GM11168 (cell line): ENCODE data around the gene BRI3.

ENCODE experiments used
- in situ Hi-C: fragments of 300-500 bp; cut with MboI; formaldehyde crosslinking; loops from one replicate; pipeline ENCODE4 v1.12.0; 2022; ENCODE audit warnings: low sequenced_read_pairs; ENCODE audit not compliant: unreplicated experiment

The BRI3 gene

DNA sequence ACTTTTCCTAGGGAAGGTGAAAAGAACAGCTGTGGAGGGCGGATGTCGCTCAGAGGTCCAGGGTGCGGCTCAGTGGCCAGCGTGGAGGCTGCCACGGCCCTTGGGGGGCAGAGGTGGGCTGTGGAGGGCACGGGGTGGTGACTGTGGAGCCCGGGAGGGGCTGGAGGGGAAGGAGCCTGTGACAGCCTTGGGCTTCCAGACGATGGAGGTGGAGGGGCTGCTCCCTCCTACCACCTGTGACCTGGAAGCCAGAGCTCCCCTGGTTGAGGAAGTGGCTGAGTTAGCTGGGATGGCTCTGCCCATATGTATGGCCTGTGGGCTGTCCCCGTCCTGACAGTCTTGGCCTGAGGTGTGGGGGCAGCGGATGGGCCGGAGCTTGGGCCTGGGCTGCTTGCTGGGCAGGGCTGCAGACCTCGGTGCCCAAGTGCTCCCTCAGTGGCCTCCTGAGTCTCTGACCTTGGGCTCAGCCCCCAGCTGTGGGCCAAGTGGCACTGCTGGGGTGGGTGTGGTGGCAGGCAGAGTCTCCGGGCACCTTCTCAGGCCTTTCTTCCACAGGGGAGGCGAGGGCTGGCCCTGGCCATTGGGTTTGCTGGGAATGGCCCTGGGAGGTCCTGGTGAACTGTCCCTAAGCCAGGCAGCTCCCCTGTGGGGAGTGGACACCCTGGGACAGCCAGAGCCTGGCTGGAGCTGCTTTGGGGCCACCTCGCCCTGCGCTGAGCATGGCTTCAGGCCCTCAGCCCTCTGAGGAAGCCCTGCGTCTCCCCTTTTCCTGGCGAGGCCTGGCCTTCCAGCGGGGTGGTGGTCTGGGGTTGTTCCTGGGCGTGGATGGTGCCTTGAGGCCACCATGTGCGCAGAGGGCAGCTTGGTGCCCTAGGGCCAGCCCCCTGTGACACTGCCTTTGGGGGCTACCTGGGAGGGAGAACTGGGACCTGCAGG is 3.9 kb downstream of the BRI3 start:
- in situ Hi-C loops: no loop called here

DNA sequence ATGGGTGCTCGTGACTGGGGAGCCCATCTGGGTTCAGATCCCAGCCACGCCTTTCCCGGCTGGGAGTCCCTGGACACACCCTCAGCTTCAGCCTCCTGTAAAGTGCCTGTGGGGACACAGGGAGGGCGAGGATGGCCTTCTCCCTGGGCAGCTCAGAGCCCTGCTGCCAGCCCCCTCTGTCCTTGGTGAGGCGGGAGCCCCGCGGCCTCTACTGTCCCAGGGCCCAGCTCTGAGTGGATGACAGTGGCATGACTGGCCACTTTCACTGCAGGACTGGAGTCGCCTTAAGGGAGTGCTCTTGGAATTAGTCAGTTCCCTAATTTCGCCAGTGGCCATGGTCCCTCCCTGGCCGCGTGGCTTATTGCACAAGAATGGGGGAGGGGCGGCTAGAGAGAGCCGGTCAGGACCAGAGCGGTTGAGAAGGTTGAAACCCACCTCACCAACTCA is 4.6 kb downstream of the BRI3 start:
- in situ Hi-C loops: no loop called here

DNA sequence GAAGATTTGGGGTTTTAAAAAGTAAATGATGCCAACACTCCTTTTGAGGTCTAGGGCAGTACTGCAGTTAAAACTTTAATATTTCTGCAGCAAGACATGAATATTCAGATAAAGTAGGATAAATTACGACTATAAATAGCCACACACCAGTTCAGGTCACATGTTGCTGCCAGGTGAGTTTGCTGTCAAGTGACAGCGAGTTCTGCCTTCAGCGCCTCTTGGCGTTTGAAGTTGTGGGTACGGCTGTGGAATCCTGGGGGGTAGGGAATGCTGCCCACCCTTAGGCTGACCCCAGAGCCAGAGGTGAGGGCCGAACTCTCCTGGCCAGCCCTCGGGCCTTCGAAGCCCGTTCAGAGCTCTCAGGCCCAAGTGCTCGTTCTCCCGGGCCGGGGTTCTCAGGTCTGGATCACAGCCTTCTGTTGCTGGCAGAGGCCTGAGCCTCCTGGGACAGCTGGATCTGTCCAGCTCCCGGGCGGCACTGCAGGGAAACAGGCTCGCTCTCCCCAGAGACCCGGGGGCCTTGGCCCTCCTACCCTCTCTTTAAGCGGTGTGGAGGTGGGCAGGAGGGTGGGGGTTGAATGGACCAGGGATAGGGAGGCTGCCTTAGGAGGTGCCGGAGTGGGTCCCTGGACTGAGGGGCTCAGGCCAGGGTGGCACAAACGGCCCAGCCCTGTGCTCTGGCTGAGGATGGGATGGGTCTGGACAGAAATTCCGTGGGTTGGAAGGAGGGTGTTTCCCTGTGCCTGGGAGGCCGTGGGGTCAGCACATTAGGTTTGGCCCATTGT is 5.4 kb downstream of the BRI3 start:
- in situ Hi-C loops: no loop called here

DNA sequence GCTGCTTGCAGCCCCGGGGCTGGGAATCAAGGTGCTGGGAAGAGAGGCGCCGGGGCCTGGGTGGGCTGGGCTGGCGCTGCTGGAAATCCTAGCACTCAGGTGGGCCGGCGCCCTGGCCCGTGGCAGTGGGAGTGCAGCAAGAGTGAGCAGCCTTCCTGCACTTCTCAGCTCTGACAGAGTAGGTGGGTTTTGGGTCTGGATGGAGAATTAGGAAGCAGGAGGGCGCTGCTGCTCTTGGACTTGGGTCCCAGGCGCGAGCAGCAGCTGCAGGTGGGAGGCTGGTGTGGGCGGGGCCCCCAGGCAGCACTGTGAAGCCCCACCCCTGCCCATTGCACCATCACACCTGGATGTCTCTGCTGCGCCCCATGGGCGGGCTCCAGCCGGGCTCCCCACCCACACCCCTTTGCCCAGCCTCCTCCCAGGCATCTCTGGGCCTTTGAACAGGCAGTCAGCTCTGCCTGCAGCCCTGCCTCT is 6.0 kb downstream of the BRI3 start:
- in situ Hi-C loops: no loop called here

DNA sequence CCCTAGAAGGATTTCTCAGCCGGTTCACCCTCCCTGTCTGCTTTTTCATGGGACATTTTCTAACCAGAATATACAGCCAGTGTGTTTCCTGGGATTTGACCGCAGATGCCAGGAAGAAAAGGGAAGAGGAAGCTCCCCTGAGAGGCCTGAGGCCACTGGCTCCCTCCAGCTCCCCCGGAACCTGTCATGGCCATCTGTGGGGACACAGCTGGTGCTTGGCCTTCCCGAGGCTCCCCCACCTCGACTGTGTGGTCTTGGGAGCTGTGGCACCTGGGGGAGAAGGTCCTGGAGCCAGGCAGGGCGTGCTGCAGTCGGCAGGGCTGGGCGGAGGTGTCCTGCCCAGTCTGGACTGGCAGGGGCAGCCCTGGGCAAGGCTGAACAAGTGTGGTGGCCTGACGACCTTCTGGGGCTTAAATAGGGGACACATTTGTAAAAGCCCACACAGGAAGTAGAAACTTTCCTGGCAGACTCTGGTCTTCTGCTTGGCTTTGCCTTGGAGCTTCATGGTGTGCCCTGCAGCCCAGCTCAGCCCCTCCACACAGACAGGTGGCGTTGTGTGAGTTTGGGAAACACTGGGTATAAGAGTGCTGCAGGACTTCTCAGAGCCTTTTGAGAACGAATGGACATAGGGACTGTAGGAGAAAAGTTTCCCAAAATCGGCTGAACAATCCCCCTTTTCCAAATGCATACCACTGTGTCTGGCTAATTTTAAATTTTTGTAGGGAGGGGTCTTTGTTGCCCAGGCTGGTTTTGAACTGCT is 6.8 kb downstream of the BRI3 start:
- in situ Hi-C loops: no loop called here

DNA sequence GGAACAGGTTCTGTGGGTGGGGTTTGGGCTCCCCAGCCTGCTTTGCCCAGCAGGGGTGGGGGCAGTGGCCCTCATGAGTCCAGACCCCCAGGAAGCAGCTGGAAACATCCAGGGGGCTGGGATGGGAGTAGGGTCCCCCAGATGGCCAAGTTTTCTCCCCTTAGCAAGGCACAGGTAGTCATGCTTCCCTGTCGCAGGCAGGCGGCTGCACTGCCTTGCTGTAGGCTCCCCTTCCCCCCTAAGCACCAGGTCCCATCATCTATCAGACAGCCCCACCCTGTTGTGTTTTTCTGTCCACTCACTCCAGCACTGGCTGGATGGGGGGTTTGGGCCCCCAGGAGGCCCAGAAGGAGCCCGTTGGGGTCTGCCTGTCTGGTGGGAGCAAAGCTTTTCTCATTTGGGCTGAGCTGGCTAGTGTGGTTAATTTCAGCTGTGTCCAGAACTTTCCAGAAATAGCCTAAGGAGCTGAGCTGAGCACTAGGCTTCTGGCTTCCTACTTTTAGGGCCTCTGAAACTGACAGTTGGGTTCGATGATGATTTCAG is 7.9 kb downstream of the BRI3 start:
- in situ Hi-C loops: no loop called here

DNA sequence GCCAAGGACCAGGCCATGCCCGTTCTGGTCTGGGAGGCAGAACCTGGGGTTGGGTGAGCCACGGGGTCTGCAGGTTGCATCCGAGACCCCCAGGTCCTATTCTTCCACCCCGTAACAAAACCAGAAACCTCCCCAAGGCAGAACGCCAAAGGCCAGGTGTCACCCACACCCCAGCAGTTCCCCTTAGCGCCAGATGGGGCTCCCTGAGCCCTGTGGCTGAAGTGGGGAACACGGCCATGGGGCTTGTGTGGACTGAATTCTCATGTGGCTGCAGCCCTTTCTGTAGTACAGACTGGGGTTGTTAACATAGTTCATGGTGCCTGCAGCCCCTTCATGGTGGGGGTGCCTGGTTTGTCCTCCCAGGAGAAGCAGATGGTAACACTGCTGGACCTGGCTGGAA is 10.2 kb downstream of the BRI3 start:
- in situ Hi-C loops: no loop called here

DNA sequence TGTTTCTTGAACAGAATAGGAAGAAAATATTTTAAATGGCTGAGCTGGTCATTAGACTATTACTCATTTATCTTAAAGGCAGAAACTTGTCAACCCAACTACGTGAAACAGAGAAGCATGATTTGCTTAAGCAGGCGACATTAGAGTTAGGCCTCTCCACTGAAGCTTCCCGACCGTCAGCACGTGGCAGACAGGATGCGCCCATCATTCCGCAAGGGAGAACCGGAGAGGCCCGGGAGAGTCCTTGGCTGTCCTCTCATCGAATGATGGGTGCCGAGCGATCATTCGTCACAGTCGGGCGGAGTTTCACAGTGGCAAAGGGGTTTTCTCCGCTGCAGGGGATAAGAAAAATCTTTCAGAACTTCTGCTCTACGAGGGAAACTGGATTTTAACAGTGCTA is 11.8 kb downstream of the BRI3 start:
- in situ Hi-C loops: no loop called here

DNA sequence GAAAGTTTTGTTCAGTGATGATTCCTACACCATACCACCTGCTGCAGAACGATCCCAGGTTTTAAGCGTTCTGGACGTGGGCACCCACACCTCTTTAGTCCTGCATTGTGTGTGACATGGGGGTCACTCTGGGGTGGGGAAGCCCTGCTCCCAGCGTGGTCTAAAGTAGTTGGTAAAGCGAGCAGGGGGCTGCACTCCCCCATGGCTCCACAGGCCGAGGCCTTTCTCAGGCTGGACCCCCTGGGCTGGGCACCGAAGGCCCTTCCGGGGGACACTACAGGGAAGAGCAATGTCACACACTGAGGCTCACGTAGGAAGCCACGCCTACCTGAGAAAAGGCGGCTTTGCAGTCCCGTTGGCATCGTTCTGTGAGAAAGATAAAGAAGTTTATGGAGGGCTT is 12.3 kb downstream of the BRI3 start:
- in situ Hi-C loops: no loop called here

DNA sequence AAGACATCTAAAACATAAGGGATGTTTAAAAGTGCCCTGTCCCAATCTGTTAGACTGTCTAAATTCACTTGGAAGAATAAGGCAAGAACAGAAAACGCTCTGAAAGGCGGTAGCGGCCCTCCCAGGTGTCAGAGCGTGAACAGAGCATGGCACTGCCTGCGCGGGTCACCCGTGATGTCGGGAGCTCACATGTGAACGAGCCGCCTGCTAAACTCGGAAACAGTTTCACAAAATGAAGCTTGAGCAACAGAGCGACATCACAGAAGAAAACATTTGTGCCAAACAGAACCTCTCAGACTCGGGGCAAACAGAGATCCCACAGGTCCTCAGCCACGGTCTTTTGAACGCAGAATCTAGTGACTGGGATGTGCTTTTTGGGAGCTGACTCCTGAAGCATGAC is 12.8 kb downstream of the BRI3 start:
- in situ Hi-C loops: no loop called here

DNA sequence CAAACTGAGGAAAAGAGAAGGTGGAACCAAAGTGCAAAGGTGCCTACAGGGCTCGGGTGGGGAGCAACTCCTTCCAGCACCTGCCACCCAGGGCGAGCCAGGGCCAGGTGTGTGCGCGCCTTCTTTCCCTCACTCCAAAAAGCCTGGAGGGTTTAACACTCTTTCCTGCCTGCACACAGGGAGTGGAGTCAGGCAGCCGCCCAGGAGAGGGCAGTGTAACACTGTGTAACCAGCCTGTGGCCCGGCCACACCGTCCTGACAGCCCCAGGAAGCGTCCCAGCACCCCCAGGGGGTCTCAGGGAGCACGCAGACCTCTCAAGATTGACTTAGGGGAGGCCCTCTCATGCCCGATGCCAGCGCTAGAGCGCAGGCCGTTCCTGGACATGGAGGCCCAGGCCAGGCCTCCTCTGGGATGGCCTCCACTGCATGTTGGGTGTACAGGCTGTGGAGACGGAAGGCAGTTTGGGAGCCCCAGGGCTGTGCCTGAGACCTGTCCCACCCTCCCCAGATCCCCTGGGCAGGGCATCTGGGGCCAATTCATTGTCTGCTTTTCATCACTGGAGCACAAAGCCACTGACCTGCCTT is 13.4 kb downstream of the BRI3 start:
- in situ Hi-C loops: no loop called here

DNA sequence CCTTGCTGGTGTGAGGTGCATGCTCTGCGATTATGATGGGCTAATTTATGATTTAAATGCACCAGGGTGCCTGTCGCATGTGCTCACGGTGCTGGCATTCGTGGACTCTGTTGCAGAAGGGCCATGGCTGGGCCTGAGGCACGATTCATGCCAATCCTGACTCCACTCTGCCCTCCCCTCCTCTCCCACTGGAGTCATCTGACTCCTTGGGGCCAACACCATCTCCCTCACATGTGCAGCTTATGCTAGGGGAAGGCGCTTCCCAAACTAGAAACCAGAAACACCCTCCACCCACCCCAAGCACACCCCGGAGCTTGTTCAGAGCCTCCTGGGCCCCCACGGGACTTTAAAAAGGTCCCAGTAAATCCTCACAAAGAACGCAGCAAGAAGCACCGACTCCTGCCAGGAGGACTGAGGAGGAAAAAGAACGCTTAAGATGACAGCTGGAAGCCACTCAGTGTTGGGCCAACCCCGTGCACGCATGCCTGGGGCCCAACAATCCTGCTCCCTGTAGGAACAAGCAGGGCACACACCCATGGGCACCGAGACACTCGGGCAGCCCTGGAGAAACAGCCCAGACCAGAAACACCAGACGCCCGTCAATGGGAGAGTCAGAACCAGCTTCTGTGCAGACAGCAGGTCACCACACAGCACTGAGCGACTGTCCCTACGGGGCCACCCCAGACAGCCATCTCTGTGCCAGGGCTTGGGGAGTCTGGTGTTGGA is 14.1 kb downstream of the BRI3 start:
- in situ Hi-C loops: no loop called here

DNA sequence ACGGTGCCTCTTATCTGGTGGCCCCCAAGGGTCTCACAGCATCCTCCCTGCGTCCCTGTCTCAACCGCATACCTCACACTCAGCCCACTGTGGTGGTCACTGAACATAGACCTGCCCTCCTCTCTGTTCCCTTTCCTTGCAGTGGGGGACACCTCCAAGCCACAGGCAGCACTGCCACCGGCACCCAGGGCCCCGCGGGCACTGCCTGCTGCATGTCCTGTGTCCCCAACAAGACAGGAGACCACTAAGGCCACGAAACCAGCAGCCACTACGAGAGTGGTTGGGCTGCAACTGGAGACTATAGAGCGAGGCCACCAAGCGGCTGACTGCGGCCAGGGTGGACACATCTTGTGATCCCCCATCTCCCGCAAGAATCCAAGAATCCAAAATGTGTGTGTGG is 15.3 kb downstream of the BRI3 start:
- in situ Hi-C loops: no loop called here

DNA sequence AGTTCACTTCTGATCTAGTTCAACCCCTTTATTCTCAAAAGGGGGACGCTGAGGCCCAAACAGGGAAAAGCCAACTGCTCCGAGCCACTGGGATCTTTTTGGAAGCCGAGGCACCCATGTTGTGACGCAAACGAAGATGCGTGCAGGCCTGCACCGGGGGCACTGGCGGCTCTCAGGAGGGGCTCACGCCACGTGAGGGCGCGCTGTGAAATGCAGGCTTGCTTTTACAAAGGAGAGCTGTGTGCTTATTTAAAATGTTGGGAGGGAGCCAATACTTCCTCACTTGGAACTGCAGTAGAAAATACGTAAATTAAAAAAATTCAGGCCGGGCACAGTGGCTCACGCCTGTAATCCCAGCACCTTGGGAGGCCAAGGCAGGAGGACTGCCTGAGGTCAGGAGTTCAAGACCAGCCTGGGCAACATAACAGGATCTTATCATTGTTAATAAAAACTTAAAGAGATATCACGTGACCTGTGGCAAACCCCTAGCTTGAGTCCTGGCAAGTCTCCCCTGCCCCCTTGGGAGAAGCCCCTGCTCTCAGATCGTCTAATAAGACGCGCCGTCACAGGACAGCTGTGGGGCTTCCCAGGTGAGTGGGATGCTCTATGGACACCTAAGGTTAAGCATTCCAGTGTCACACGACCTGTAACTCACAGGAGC is 16.3 kb downstream of the BRI3 start:
- in situ Hi-C loops: no loop called here

DNA sequence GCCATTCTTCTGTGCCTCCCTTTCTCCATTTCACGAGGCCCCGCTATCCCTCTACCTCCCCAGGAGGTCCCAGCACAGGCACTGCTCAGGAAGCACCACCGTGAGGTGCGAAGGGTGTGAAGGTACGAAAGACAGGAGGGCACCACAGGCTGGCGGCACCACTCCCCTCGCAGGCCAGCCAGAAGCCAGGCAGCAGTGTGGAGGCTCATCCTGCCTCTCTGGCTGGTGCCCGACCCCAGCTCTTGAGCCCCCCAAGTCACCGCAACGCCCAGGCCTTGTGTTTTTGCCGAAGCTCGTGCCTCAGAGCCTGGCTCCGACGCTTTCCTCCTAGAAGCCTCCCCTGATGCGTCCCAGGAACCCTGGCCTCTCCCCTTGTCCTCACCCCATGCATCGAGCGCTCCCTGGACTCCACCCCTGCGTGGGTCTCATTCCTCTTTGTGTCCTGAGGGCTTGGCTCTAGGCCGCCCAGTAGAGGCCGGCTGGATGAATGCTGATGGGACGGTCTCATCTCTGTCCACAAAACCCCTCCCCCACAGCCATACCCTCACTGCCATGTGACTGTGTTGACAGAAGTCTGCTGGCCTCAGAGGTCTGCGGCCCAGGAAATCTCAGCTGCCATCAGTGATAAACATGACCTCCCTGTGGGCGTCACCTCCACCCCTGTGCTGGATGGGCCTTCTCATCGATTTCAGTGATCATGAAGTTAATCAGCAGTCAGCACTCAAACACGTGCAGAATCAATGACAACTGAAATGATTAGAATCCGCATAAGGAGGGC is 19.3 kb downstream of the BRI3 start:
- in situ Hi-C loops: loop anchor here (10.0 kb wide), 1 partner anchor 104 kb away; the partner anchor contains the start of gene BAIAP2L1

DNA sequence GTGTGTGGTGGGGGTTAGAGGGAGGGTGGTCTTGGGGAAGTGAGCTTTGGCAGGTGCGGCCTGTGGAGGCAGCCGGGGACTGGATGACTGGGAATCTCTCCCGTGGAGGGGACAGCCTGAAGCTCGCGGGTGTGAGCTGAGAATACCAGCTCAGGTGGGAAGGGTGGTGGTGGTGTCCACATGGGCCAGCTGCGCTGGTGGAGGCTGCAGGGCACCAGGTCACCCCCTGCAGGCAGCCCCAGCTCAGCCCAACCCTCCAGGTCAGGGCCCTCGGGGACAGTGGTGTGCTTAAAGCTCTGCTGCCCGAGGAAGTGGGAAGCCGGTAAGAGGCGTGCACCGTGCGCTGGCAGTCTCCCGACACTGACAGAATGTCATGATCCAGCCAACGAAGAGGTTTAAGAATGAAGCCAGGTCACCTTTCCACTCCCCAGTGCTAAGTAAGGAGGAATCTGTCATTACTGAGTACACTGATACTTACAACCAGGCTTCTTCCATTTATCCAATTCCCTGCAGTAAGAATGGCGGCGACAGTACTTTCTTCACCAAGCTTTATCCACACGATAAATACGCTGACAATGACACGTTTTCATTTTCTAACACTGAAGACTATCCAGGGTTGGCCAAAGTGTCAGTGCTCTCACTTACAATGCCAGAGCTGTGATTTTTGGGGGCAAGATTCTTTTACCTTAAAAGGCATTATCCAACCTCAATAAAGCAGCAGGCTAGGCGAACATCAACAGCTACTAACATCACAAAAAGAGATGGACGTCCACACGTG is 20.4 kb downstream of the BRI3 start:
- in situ Hi-C loops: loop anchor here (10.0 kb wide), 1 partner anchor 103 kb away; the partner anchor contains the start of gene BAIAP2L1
